Naive thymus-derived CD4-positive, alpha-beta T cell (primary cell): Measurements from ENCODE around the gene GSC. TPM values are rescaled to one million over a fixed set of nuclear protein-coding genes. Genes with fewer than 3 reads are reported as not detected.

Source experiments
- ATAC-seq: fragments of 150-1000 bp; cut with Tn5 transposase; 2 replicates; pipeline ENCODE4 v1.10.0; 2021; ENCODE audit warnings: mild to moderate bottlenecking, moderate library complexity
- CTCF ChIA-PET: fragments of 350-600 bp; sonication (Branson Sonifier 250); formaldehyde crosslinking; loops from one replicate; lab custom pipeline; 2021; ENCODE audit warnings: antibody characterized with exemption; lab: Charles Lee
- POLR2A ChIA-PET: fragments of 350-600 bp; sonication (Branson Sonifier 250); formaldehyde crosslinking; loops from one replicate; lab custom pipeline; 2021; ENCODE audit warnings: antibody characterized with exemption, inconsistent platforms; lab: Charles Lee
- DNase-seq, 9 donors: peaks; one replicate each; pipeline versions ENCODE4 v3.0.0 to v3.0.0-alpha.2; 2020 to 2022; ENCODE audit warnings: mixed read lengths in 1 of 9
- H3K27ac ChIP-seq: one replicate; pipeline ENCODE4 v1.7.0; 2013; ENCODE audit warnings: mild to moderate bottlenecking, low read depth, low read length, moderate library complexity
- H3K27me3 ChIP-seq, 2 donors: one replicate each; pipeline ENCODE4 v1.7.0; 2013; ENCODE audit warnings: low read length in 2 of 2, mild to moderate bottlenecking in 2 of 2, moderate library complexity in 2 of 2; ENCODE audit not compliant: control insufficient read depth in 2 of 2, insufficient read depth in 2 of 2
- H3K36me3 ChIP-seq, 3 experiments: 1 replicate in 2 of 3; 2 replicates in 1 of 3; pipeline ENCODE4 v1.7.0; 2013; ENCODE audit warnings: low read length in 3 of 3, mild to moderate bottlenecking in 3 of 3, moderate library complexity in 1 of 3; ENCODE audit not compliant: insufficient read depth in 3 of 3, control insufficient read depth in 2 of 3
- H3K4me1 ChIP-seq, 2 donors: one replicate each; pipeline ENCODE4 v1.7.0; 2013; ENCODE audit warnings: low read length in 2 of 2, mild to moderate bottlenecking in 2 of 2, moderate library complexity in 1 of 2; ENCODE audit not compliant: control insufficient read depth in 2 of 2, insufficient read depth in 2 of 2
- H3K4me3 ChIP-seq: 2 replicates; pipeline ENCODE4 v1.7.0; 2013; ENCODE audit warnings: mild to moderate bottlenecking, low read length
- H3K9me3 ChIP-seq, 3 experiments: 1 replicate in 2 of 3; 2 replicates in 1 of 3; pipeline ENCODE4 v1.7.0; 2013; ENCODE audit warnings: low read length in 3 of 3; ENCODE audit not compliant: control insufficient read depth in 2 of 3
- H3K27ac Mint-ChIP-seq, 9 donors: one replicate each; pipeline ENCODE4 v1.8.0; 2020 to 2022; ENCODE audit warnings: mixed read lengths in 9 of 9, mild to moderate bottlenecking in 8 of 9, moderate library complexity in 5 of 9, inconsistent platforms in 2 of 9
- H3K27me3 Mint-ChIP-seq, 5 donors: one replicate each; pipeline ENCODE4 v1.8.0; 2021 to 2022; ENCODE audit warnings: mixed read lengths in 5 of 5, mild to moderate bottlenecking in 1 of 5
- H3K36me3 Mint-ChIP-seq, 5 donors: one replicate each; pipeline ENCODE4 v1.8.0; 2020 to 2022; ENCODE audit warnings: mixed read lengths in 5 of 5, mild to moderate bottlenecking in 3 of 5, inconsistent platforms in 1 of 5
- H3K4me1 Mint-ChIP-seq, 7 donors: one replicate each; pipeline ENCODE4 v1.8.0; 2020 to 2022; ENCODE audit warnings: mixed read lengths in 7 of 7, mild to moderate bottlenecking in 3 of 7, inconsistent platforms in 1 of 7
- H3K4me3 Mint-ChIP-seq, 10 donors: one replicate each; pipeline ENCODE4 v1.8.0; 2020 to 2022; ENCODE audit warnings: mild to moderate bottlenecking in 10 of 10, mixed read lengths in 10 of 10, moderate library complexity in 6 of 10, inconsistent platforms in 2 of 10
- H3K9me3 Mint-ChIP-seq, 11 donors: one replicate each; pipeline ENCODE4 v1.8.0; 2020 to 2022; ENCODE audit warnings: mixed read lengths in 11 of 11, mild to moderate bottlenecking in 4 of 11, inconsistent platforms in 1 of 11, moderate library complexity in 1 of 11
- intact Hi-C, 2 donors: fragments of 100-400 bp; cut with micrococcal nuclease; formaldehyde crosslinking; loops; one replicate each; pipeline ENCODE4 v1.15.1; 2023
- polyA plus RNA-seq, 2 donors: library from polyadenylated mRNA; unstranded; fragments of 300-500 nt; fragmentation: Illumina TruSeq; gene quantifications; one replicate each; pipeline ENCODE4 v1.2.3, GENCODE V29; 2021
- total RNA-seq, 6 experiments: library from RNA in 5 of 6; stranded (reverse) in 5 of 6; gene quantifications; 1 replicate in 5 of 6; 2 replicates in 1 of 6; pipeline ENCODE4 v1.2.3 and lab custom pipeline; 2021 to 2026

Gene GSC
- total and polyA plus RNA-seq, 7 experiments from 2014 or later: not detected

DNA sequence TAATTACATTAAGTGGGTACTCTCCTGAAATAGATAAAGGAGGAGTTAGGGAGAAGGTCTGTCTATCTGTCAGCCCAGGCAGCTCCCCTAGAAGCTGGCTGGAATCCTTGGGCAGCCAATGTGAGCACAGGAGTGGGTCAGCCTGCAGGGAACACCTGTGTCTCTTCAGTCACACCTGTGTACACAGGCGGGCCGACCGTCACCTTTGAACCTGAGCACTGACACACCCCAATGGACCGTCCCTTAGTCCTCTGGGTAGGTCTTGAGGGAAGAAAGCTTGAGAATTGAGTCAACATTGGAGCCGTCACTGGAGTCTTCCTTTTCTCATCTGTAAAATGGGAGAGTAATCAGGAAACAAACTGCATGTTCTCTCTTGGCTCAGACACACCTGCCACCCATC lies 9.8 kb upstream of the GSC start:
- peaks cover 0 to 3% (median 0%) of the 10 kb centered on the region in 11 donors for H3K9me3 Mint-ChIP-seq
- no peak overlapping the region for H3K27ac ChIP-seq
- no peaks in the 10 kb centered on the region for H3K9me3 ChIP-seq
- DNase-seq (no peak), ATAC-seq (no peak)
- peaks cover 0 to 4% (median 0%) of the 10 kb centered on the region in 5 donors for H3K36me3 Mint-ChIP-seq
- H3K27me3 ChIP-seq: peaks cover 0 to 16% of the 10 kb centered on the region in 2 donors
- H3K4me3 Mint-ChIP-seq: no peak overlapping the region
- H3K27ac Mint-ChIP-seq: no peak overlapping the region
- no peak overlapping the region for H3K4me3 ChIP-seq
- ChIA-PET CTCF (no interaction called here), POLR2A (no interaction called here)
- H3K36me3 ChIP-seq: no peaks in the 10 kb centered on the region
- peaks cover 0 to 5% (median 0%) of the 10 kb centered on the region in 7 donors for H3K4me1 Mint-ChIP-seq
- intact Hi-C loops: loop anchor here in 1 of 2 donors (10.0 kb wide), 1 partner anchor 985 kb away; no protein-coding TSS in a partner anchor
- H3K27me3 Mint-ChIP-seq: peaks cover 40 to 69% (median 55%) of the 10 kb centered on the region in 5 donors
- H3K4me1 ChIP-seq: no peaks in the 10 kb centered on the region

DNA sequence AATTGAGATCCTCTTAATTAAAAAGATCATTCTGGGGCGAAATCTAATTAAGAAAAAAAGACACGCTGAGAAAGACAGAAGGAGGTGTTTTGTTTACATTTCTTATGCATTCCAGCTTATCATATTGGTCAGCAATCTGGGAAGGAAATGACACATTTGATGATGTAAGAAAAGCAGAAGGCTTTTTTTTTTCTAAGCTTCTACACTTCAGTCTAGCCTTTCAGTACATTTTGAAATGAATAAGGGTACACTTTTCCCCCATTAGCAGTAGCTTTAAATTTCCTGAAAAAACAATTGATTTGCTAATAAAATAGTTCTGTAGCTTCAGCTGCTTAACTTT lies 5.9 kb upstream of the GSC start:
- H3K4me1 ChIP-seq: no peaks in the 10 kb centered on the region
- ATAC-seq (no peak), DNase-seq (no peak)
- no peak overlapping the region for H3K27ac Mint-ChIP-seq
- CTCF ChIA-PET: no interaction called here
- peaks cover 0 to 8% (median 0%) of the 10 kb centered on the region in 11 donors for H3K9me3 Mint-ChIP-seq
- intact Hi-C loops: loop anchor here in 1 of 2 donors (10.0 kb wide), 1 partner anchor 981 kb away; no protein-coding TSS in a partner anchor
- peaks cover 7 to 29% of the 10 kb centered on the region in 2 donors for H3K27me3 ChIP-seq
- no peak overlapping the region for H3K27ac ChIP-seq
- peaks cover 0 to 4% (median 3%) of the 10 kb centered on the region in 5 donors for H3K36me3 Mint-ChIP-seq
- H3K4me3 ChIP-seq: no peak overlapping the region
- no peaks in the 10 kb centered on the region for H3K9me3 ChIP-seq
- H3K27me3 Mint-ChIP-seq: peaks cover 76 to 94% (median 79%) of the 10 kb centered on the region in 5 donors
- no peak overlapping the region for H3K4me3 Mint-ChIP-seq
- no peaks in the 10 kb centered on the region for H3K36me3 ChIP-seq
- H3K4me1 Mint-ChIP-seq: peaks cover 0 to 16% (median 7%) of the 10 kb centered on the region in 7 donors
- POLR2A ChIA-PET: no interaction called here

DNA sequence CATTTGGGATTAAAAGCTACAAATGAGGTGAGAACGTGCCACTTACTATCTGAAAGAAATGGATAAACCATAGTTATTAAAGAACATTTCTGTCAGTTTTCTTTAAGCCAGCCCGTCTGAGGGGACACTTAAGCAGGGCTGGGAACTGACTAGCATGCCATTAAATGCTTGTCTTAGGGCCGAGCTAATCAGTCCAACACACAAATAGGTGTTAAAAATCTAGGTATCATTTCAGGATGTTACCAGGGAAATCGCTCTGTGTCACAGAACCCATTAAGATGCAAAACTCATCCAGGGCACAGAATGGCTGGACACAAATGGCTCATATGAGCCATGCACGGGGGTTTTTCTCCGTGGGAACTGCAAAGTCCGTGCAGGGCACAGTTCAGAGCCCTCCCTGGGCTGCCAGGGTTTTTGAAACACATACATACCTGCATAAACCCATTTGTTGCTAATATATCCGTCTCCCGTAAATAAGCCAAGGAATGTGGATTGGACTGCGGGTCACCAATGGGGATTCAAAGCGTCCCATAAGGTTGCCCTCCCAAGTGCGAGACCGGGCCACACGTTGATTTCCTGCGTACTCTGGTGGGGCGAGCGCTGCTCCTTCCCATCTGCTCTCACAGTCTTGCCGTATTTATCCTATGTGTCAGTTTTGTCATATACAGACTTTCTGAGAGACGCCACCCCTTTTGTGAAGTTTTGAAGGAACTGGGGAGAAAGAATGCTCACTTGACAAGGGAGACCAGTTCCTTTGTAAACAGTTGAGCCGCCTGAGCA lies 5.4 kb upstream of the GSC start:
- CTCF ChIA-PET: no interaction called here
- H3K27me3 ChIP-seq: peaks cover 7 to 29% of the 10 kb centered on the region in 2 donors

DNA sequence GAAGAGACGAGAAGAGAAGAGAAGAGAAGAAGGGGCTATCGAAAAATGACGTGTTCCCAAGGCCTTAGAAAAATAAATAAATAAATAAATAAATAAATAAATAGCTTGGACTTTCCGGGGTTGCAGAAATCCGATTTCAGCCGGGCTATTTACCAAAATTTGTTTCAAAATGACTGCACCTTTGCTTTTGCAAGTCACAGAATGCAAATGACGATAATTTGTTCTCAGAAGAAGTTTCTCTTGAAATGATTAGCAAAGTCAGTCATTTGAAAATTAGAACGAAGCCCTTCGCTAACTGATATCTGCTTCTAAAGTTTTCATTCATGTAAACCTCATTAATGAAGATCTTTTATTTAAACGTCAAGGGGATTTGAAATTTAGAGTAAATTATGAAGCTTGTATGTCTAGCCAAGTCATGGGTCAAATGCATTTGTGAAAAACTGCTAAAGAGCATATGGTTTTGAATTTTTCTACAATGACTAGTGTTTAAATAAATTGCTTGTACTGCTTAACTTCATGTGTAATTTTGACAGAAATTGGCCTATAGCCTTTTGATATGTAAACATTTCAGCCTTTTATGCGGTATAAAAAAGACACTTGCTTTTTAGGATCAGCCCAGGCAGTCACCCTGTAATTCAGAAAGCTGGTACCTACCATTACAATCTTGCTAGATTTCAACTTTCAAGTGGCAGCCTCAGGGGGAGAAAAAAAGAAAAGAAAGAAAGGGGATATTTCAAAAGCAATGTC lies 4.6 kb upstream of the GSC start:
- ChIA-PET POLR2A (no interaction called here), CTCF (no interaction called here)
- peak overlapping the region in 1 of 9 donors; percentile 74 for H3K27ac Mint-ChIP-seq
- DNase-seq (no peak), ATAC-seq (no peak)
- H3K9me3 Mint-ChIP-seq: peaks cover 0 to 8% (median 0%) of the 10 kb centered on the region in 11 donors
- peaks cover 80 to 88% (median 85%) of the 10 kb centered on the region in 5 donors for H3K27me3 Mint-ChIP-seq
- no peak overlapping the region for H3K4me3 Mint-ChIP-seq
- H3K9me3 ChIP-seq: no peaks in the 10 kb centered on the region
- peaks cover 0 to 4% (median 3%) of the 10 kb centered on the region in 5 donors for H3K36me3 Mint-ChIP-seq
- H3K27ac ChIP-seq: no peak overlapping the region
- H3K36me3 ChIP-seq: no peaks in the 10 kb centered on the region
- H3K4me1 Mint-ChIP-seq: peaks cover 0 to 21% (median 12%) of the 10 kb centered on the region in 7 donors
- intact Hi-C loops: loop anchor here in 1 of 2 donors (10.0 kb wide), 1 partner anchor 980 kb away; no protein-coding TSS in a partner anchor
- peaks cover 7 to 29% of the 10 kb centered on the region in 2 donors for H3K27me3 ChIP-seq
- no peak overlapping the region for H3K4me3 ChIP-seq
- no peaks in the 10 kb centered on the region for H3K4me1 ChIP-seq

More for the DNA sequence above, 5.4 kb upstream of the GSC start:
- H3K27ac Mint-ChIP-seq: no peak overlapping the region
- ATAC-seq: no peak
- H3K9me3 ChIP-seq: no peaks in the 10 kb centered on the region
- H3K4me3 ChIP-seq: no peak overlapping the region
- H3K27ac ChIP-seq: no peak overlapping the region
- no peaks in the 10 kb centered on the region for H3K4me1 ChIP-seq
- peaks cover 82 to 93% (median 84%) of the 10 kb centered on the region in 5 donors for H3K27me3 Mint-ChIP-seq
- POLR2A ChIA-PET: no interaction called here
- DNase-seq: no peak
- H3K36me3 ChIP-seq: no peaks in the 10 kb centered on the region
- intact Hi-C loops: loop anchor here in 1 of 2 donors (10.0 kb wide), 1 partner anchor 980 kb away; no protein-coding TSS in a partner anchor
- H3K4me3 Mint-ChIP-seq: no peak overlapping the region
- peaks cover 0 to 8% (median 0%) of the 10 kb centered on the region in 11 donors for H3K9me3 Mint-ChIP-seq
- peaks cover 0 to 21% (median 12%) of the 10 kb centered on the region in 7 donors for H3K4me1 Mint-ChIP-seq
- H3K36me3 Mint-ChIP-seq: peaks cover 0 to 4% (median 3%) of the 10 kb centered on the region in 5 donors

DNA sequence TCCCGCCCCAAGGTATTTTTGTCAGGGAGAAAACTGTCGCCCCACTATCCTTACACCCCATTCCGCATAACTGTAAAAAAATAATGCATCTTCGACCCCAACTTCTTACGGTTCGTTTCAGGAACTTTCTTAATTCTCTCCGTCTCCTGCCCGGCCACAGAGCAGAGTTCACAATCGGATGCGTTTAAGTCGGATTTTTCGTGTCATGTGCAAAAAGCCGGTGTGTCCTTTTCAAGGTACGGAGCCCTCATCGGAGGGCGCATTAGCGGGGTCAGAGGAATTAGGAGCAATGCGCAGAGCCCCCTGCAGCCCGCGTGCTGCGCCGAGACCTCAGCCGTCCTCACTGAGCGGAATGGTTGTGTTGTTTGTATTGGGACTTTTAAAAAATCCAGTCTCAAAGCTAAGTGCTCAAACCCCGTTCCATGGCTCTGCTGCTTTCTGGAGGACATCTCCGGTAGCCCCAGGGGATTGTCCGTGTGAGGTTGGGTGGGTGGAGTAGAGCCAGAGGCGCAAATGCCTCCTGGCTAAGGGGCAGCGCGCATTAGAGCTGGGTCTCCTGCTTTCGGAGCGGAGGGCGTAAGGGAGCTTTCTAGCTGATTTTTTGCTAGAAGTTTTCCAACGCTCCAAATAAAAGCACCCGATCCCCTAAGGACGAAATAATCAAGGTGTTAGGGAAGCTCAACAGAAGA lies 3.9 kb upstream of the GSC start:
- no peaks in the 10 kb centered on the region for H3K9me3 ChIP-seq
- H3K36me3 Mint-ChIP-seq: peaks cover 0 to 4% (median 0%) of the 10 kb centered on the region in 5 donors
- H3K4me1 Mint-ChIP-seq: peaks cover 0 to 25% (median 16%) of the 10 kb centered on the region in 7 donors
- peak overlapping the region in 1 of 9 donors; percentile 74 for H3K27ac Mint-ChIP-seq
- ChIA-PET CTCF (no interaction called here), POLR2A (no interaction called here)
- H3K27me3 ChIP-seq: peaks cover 7 to 29% of the 10 kb centered on the region in 2 donors
- no peak overlapping the region for H3K4me3 ChIP-seq
- no peaks in the 10 kb centered on the region for H3K4me1 ChIP-seq
- H3K27ac ChIP-seq: no peak overlapping the region
- ATAC-seq: no peak
- H3K27me3 Mint-ChIP-seq: peaks cover 78 to 87% (median 84%) of the 10 kb centered on the region in 5 donors
- H3K4me3 Mint-ChIP-seq: peak overlapping the region in 1 of 10 donors; percentile 14
- peaks cover 0 to 8% (median 0%) of the 10 kb centered on the region in 11 donors for H3K9me3 Mint-ChIP-seq
- H3K36me3 ChIP-seq: no peaks in the 10 kb centered on the region
- DNase-seq: no peak
- intact Hi-C loops: loop anchor here in 1 of 2 donors (10.0 kb wide), 1 partner anchor 979 kb away; no protein-coding TSS in a partner anchor

DNA sequence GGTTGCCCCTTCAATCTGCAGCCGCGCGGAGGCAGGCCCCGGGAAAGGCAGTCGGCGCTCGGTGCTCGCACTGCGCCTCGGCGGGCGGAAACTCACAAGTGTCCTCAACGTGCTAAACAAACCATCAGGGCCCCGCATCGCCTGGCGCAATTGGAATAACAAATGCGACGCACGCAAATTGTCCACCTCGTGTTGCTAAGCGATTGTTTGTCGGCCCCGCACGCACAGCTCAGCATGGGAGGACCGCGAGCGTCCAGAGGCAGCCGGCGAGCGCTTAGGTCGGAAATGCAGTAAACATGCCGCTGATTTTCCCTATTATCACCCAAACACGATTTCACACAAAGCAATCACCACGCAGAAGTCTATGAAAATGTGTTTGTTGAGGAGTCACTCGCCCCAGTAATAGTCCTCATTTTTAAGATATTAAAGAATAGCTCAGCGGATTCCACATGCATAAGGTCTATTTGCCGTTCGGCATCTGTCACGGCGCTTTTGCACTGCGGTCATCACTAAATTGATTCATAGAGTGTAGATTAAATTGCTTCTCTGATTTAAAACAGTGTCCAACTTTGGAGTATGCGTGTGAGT lies 3.2 kb upstream of the GSC start:
- no peaks in the 10 kb centered on the region for H3K4me1 ChIP-seq
- intact Hi-C loops: loop anchor here in 1 of 2 donors (10.0 kb wide), 1 partner anchor 978 kb away; no protein-coding TSS in a partner anchor
- no peak overlapping the region for H3K4me3 ChIP-seq
- H3K27me3 Mint-ChIP-seq: peaks cover 77 to 92% (median 86%) of the 10 kb centered on the region in 5 donors
- H3K27me3 ChIP-seq: peaks cover 7 to 29% of the 10 kb centered on the region in 2 donors
- peaks cover 0 to 8% (median 0%) of the 10 kb centered on the region in 11 donors for H3K9me3 Mint-ChIP-seq
- peaks cover 0 to 4% (median 0%) of the 10 kb centered on the region in 5 donors for H3K36me3 Mint-ChIP-seq
- H3K4me1 Mint-ChIP-seq: peaks cover 6 to 30% (median 21%) of the 10 kb centered on the region in 7 donors
- no peak overlapping the region for H3K4me3 Mint-ChIP-seq
- peak overlapping the region in 1 of 9 donors; percentile 49 for H3K27ac Mint-ChIP-seq
- H3K9me3 ChIP-seq: no peaks in the 10 kb centered on the region
- ChIA-PET CTCF (no interaction called here), POLR2A (no interaction called here)
- no peak for ATAC-seq
- H3K27ac ChIP-seq: no peak overlapping the region
- H3K36me3 ChIP-seq: no peaks in the 10 kb centered on the region
- no peak for DNase-seq
